IPS DF 4.7 (cell line): ENCODE measurements around the gene F8.
"Not testable (repeated sequence)": the region's sequence is repeated elsewhere in the genome, so short reads cannot be mapped to it uniquely, and the experiment has no call there.

Experiments used
- DNase-seq: peaks from one replicate; pipeline ENCODE4 v3.0.0-alpha.2; 2013; ENCODE audit warnings: low spot score; ENCODE audit errors: extremely low read depth

F8 gene

GRCh38 chrX:155031657-155032056 lies 9.1 kb upstream of the F8 start:
- DNase-seq, result no peak

- no peak for DNase-seq
These were observed 6.4 kb upstream of the F8 start for GRCh38 chrX:155028877-155029291.

DNA sequence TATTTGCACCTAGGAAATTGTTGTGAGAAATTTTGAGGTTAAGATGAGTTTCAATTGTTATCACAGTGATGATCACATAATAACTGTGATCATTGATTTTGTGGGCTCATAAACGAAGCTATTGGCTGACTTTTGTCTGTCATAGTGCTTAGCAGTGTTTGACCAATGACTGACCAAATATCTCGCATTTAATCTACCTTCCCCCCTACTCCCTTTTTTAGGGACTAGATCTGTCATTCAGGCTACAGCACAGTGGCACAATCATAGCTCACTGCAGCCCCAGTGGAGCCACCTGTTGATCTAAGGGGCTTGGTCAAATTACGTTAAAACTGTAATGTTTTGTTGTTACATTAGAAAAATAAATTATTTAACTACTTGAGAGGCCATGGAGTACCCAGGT lies 5.6 kb upstream of the F8 start:
- DNase-seq, result no peak

DNA sequence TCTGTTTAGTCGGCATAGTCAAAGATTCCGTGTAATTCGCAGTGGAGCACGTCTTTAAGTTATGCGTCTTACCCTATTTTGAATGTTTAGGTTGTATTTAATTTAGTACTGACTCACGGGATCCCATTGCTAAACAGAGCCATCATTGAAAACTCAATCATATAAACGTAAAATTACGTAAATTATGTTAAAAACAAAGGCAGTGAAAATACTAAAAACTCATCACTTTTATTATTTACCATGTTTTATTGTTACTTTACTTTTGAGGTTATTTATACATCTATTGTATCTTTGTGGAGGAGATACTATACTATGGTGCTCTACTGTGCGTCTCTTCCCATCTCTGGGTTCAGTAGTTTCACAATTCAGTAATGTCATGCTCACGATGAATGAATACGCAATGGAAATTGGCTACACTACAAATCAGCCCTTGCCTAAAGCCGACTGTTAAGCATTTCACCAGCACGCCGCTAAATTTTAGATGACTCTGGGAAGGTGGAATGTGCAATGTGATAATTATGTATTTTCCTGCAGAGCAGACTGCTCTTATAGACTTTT lies 5.1 kb upstream of the F8 start:
- no peak for DNase-seq

DNA sequence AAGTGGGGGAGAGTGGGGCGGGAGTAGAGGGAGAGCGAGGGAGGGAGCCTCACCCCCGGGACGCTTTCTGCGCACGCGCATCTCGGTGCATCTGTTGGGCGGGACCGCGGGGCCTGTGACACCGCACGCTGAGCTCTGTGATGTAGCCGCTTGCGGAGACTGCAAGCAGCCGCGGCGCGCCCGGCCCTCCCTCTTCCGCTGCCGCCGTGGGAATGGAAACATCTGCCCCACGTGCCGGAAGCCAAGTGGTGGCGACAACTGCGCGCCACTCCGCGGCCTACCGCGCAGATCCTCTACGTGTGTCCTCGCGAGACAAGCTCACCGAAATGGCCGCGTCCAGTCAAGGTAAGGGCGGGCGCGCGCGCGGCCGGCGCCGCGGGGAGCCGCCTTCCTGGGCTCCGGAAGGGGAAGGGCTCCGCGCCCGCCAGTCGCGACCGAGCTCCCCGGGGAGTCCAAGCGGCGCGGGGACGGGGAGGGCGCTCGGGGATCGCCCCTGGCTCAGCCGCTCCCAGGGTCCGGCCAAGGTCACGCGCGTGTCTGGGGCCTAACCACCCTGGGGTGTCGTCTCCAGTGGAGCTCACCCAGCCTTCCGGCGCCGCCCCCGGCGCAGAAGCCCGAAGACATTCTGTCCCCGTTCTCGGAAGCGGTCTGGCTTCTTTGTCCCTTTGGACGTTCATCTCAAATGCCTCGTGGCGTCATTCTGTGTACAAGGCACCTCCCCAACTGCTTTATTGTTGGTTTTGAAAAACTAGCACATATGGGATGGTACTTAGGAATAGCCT lies 4.4 kb upstream of the F8 start, which contains the start of gene FUNDC2:
FUNDC2 (plus strand) TSS at position 118 of the 782 bp plus-strand sequence; CDS start at position 213, 95 bp downstream.
- DNase-seq, result peak; percentile 38

GRCh38 chrX:155026420-155026726 lies 3.9 kb upstream of the F8 start:
- DNase-seq, result no peak

DNA sequence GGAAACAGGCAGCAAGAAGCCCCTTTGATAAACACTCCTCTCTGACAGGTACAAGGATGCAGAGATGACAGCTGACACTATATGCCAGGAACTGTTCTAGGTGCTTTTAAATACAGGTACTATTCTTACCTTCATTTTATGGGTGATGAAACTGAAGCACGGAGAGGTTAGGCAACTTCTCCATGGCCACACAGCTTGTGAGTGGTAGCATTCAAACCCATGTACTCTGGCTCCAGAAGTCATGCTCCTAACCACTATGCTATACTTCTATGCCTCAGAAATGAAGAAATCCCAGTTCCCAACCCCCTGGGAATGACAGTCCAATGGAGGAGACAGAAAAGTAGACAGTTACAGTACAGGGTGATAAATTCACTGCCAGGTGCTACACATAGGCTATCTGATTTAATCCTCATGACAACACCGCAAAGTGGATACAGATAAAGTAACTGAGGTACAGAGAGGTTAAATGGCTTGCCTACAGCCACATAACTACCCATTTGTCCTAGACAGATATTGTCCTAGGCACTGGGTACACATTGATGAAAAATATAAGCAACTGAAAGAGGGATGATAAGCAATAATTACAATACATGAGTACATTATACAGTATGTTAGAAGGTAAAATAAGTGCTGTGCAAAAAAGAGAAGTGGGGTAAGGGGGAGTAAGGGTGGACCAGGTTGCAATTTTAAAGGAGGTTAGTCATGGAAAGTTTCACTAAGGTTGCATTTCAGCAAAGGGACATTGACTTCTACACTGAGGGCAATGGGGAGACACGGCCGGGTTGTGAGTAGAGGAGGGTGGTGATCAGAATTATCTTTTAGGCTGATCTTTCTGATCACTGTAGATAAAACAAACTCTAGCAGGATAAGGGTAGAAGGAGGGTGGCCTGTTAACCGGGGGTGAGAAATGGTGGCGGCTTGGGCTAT lies 1.6 kb upstream of the F8 start:
- DNase-seq, result no peak

- DNase-seq, result no peak
These were observed 1.9 kb downstream of the F8 start for GRCh38 chrX:155020591-155020990.

DNA sequence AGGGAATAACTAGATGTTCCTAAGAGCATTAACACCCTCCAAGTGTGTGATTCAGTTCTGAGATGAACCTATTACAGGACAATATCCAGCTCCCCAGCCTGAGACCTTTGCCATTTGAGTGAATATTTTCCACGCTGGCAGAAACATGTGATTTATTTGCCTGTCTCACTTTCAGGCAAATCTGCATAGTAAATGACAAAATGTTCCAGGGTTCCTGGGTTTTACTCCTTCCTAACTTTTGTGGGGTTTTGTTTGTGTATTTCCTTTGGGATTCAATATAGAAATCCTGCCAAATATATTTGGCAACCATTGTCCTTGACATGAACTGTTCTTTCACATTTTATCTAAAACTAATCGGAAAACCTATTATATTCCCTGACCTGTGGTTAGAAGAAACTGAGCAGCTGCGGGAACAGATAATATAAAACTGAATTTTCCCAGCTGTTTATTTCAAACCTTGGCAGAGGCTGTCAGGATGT lies 12.5 kb downstream of the F8 start:
- DNase-seq, result no peak

DNA sequence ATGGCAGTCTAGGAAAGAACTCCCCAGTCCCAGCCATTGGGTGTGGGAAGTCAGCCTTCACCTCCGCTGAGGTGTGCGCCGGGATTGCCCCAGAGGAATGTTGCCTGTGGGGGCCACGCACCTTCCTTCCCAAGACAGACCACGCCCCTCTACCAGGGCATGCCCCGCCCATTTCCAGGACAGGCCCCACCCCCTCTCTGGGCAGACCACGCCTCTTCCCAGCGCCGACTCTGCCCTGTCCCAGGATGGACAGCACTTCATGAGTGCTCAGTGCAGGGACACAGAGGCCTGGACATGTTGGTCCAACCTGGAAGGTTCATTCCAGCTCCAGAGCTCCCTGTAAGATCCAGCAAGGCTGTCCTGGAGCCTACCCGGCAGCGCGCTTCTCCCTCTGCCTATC lies 13.9 kb downstream of the F8 start:
- not testable (repeated sequence) for DNase-seq

DNA sequence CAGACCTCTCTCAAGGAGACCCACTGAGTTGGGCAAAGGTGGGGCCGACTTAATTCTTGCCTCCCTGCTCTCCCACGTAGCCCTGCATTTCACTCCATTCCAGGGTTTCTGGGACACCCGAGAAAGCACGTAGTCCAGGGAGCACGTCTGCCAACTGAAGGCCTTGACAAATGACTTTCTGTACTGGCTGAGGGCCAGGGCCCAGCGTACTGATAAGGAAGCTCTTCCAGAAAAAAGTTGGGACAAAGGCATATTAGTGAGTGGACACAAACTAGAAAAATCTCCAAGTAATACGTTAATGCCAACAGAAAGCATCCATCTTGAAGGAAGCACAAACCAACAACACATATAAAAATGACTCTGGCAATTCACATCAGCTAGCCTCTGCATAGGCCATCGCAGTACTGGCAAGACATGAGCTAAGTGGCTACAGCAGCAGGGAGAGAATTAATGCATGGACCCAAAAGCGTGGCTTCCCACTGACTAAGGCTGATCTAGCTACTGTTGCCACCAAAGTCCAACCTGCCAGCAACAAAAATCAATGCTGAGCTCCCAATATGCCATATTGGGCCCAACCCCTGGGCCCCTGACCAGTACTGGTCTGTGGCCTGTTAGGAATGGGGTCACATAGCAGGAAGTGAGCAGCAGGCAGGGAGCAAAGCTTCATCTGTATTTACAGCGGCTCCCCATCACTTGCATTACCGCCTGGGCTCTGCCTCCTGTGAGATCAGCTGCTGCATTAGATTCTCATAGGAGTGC lies 15.4 kb downstream of the F8 start:
- DNase-seq, result not testable (repeated sequence)

- DNase-seq, result not testable (repeated sequence)
These were observed 16.1 kb downstream of the F8 start for GRCh38 chrX:155006379-155006778.

DNA sequence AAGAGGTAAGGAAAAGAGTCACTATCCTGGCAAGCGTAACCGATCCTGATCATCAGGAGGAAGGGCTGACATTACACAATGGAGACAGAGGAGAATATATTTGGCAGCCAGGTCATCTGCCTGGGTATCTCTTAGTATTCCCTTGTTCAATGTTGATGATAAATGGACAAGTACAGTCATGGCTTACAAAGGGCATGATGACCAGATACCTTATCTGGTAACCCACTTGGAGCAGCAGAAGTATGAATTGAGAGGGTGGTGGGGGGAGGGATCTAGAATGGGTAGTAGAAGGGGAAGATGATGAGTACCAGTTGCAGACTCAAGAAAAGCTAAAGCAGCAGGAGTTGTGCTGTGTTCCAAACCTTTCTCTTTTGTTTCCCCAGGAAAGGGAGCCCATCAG lies 17.3 kb downstream of the F8 start:
- DNase-seq, result no peak

DNA sequence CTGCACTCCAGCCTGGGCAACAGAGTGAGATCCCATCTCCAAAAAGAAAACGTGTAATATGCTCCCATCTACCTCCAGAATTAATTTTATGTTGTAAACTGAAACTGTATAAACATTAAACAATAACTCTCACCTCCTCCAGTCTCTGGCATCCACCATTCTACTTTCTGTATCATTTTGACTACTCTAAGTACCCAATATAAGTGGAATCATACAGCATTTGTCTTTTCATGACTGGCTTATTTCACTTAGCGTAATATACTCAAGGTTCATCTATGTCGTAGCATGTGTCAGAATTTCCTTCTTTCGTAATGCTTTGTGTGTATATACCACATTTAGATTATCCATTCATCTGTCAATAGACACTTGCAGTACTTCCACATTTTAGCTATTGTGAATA lies 20.6 kb downstream of the F8 start:
- DNase-seq, result no peak

- DNase-seq, result no peak
These were observed 21.7 kb downstream of the F8 start for GRCh38 chrX:155000841-155001240.

- DNase-seq, result no peak
These were observed 24.2 kb downstream of the F8 start for GRCh38 chrX:154998204-154998880.

- DNase-seq, result no peak
These were observed 31.0 kb downstream of the F8 start for GRCh38 chrX:154991476-154991875.

GRCh38 chrX:154991039-154991438 lies 31.5 kb downstream of the F8 start:
- no peak for DNase-seq

DNA sequence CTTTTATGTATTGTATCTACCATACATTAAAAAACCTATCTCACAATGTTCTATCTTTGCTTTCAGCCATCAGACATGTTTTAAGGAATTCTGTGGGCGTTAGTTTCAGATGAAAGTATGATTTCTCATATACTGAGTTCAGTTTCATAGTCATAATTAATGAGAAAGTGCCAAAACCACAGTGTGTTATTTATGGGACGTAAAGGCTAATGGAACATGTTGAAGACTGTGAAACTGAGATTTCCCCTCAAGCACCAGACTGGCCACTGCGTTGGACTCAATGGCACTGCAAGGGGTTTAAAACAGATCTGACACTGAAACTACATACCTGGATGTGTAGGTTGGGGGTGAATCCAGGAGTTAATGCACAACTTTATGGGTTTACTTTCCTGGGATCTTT lies 32.0 kb downstream of the F8 start:
- DNase-seq, result no peak

GRCh38 chrX:154988719-154989118 lies 33.8 kb downstream of the F8 start:
- DNase-seq, result no peak

DNA sequence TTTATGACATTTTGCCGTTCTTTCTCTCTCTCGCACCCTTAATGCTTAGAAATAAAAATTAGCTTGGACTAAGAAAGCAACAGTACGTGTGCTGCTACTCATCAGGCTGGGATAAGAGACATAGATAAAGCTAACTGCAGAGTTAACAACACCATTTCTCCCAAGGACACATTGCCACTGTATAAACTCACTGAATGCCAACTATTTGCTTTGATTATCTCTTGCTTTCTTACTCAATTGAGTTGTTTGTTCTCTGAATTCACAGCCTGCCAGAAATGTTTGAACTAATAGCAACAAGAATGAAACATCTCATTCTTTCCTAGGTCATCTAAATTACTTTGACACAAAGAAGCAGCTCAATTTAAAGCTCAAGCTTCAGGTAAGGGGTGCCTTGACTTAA lies 34.6 kb downstream of the F8 start:
- DNase-seq, result no peak
